Gastroesophageal sphincter (tissue), 4 donors: ENCODE measurements around the gene SLC36A1. TPM values are rescaled to one million over a fixed set of nuclear protein-coding genes. Genes with fewer than 3 reads are reported as not detected.
"Not testable (repeated sequence)": the region's sequence is repeated elsewhere in the genome, so short reads cannot be mapped to it uniquely, and the experiment has no call there.

ENCODE experiments used
- ATAC-seq: fragments of 150-250 bp; one replicate; pipeline ENCODE4 v1.9.1; 2016; ENCODE audit warnings: mild to moderate bottlenecking, moderate library complexity
- H3K27ac ChIP-seq, 4 donors: fragments of 200-600 bp; sonication (generic) in 3 of 4; 1 replicate in 3 of 4; 2 replicates in 1 of 4; pipeline ENCODE4 v1.5.1; 2016 to 2019
- H3K27me3 ChIP-seq: fragments of 200-600 bp; sonication (generic); one replicate; pipeline ENCODE4 v1.5.1; 2019
- H3K36me3 ChIP-seq, 2 donors: fragments of 200-600 bp; sonication (generic); one replicate each; pipeline ENCODE4 v1.5.1; 2019; ENCODE audit warnings: control low read depth in 1 of 2
- H3K4me1 ChIP-seq, 3 donors: fragments of 200-600 bp; sonication (generic); 1 replicate in 2 of 3; 2 replicates in 1 of 3; pipeline ENCODE4 v1.5.1; 2016 to 2019; ENCODE audit warnings: control low read depth in 2 of 3
- H3K4me3 ChIP-seq, 2 donors: fragments of 200-600 bp; sonication (generic); one replicate each; pipeline ENCODE4 v1.5.1; 2019; ENCODE audit warnings: mild to moderate bottlenecking in 1 of 2, moderate library complexity in 1 of 2
- H3K9me3 ChIP-seq, 3 donors: fragments of 200-600 bp; sonication (generic); one replicate each; pipeline ENCODE4 v1.5.1; 2017 to 2019; ENCODE audit warnings: control low read depth in 2 of 3
- CTCF ChIP-seq, 4 experiments: fragments of 200-600 bp in 2 of 4; fragments of 450-650 bp in 2 of 4; sonication (generic) in 1 of 4; IDR thresholded peaks; one replicate each; pipeline ENCODE4 v1.5.1; 2017 to 2019; ENCODE audit warnings: antibody characterized with exemption in 4 of 4, mild to moderate bottlenecking in 2 of 4, moderate library complexity in 2 of 4
- EP300 ChIP-seq: sonication (generic); formaldehyde crosslinking; IDR thresholded peaks from one replicate; pipeline ENCODE4 v1.6.1; 2017; ENCODE audit warnings: antibody characterized with exemption, mild to moderate bottlenecking
- POLR2A ChIP-seq, 2 donors: fragments of 450-650 bp; IDR thresholded peaks; one replicate each; pipeline ENCODE4 v1.6.1; 2017; ENCODE audit warnings: antibody characterized with exemption in 2 of 2, mild to moderate bottlenecking in 2 of 2, moderate library complexity in 1 of 2
- POLR2AphosphoS5 ChIP-seq: sonication (generic); formaldehyde crosslinking; IDR thresholded peaks from one replicate; pipeline ENCODE4 v1.6.1; 2017; ENCODE audit warnings: antibody characterized with exemption
- WGBS, 2 donors: methylation state at CpG; one replicate each; pipeline ENCODE4 v1.1.5; 2018; ENCODE audit warnings: low coverage in 1 of 2; 5-methylcytosine and 5-hydroxymethylcytosine counted together
- total RNA-seq, 4 donors: library from RNA; depleted of rRNA; stranded (reverse); fragments of >200 nt; gene quantifications; one replicate each; pipeline ENCODE4 v1.1.0, GENCODE V29; 2016

The SLC36A1 gene
- total RNA-seq, 4 donors from 2014 or later: 7.0 to 14.0 (median 8.5) TPM

GRCh38 chr5:151413800-151414199, 33.6 kb upstream of the SLC36A1 start:
- WGBS, 2 donors: 57 to 79% methylated on average over 3 of the region's 3 CpGs
- TF ChIP-seq EP300 (no peak), POLR2AphosphoS5 (no peak), POLR2A (IDR thresholded peaks at IDR 0.05) (no peak), CTCF (IDR thresholded peaks at IDR 0.05) (no peak)
- H3K36me3 ChIP-seq: no peaks in the 10 kb centered on the region
- peaks cover 19% of the 10 kb centered on the region for H3K27me3 ChIP-seq
- H3K4me1 ChIP-seq: no peaks in the 10 kb centered on the region
- no peak overlapping the region for H3K27ac ChIP-seq
- peaks cover 0 to 8% (median 0%) of the 10 kb centered on the region in 3 donors for H3K9me3 ChIP-seq
- no peak for ATAC-seq
- no peak overlapping the region for H3K4me3 ChIP-seq

- no peaks in the 10 kb centered on the region for H3K36me3 ChIP-seq
- H3K4me1 ChIP-seq: no peaks in the 10 kb centered on the region
- no peak overlapping the region for H3K27ac ChIP-seq
- ATAC-seq: no peak
- TF ChIP-seq POLR2AphosphoS5 (no peak), POLR2A (IDR thresholded peaks at IDR 0.05) (no peak), CTCF (IDR thresholded peaks at IDR 0.05) (no peak), EP300 (no peak)
- no peak overlapping the region for H3K4me3 ChIP-seq
- H3K27me3 ChIP-seq: peaks cover 19% of the 10 kb centered on the region
- 60 to 67% methylated on average over 2 of the region's 3 CpGs for WGBS, 2 donors
- H3K9me3 ChIP-seq: peaks cover 0 to 8% (median 0%) of the 10 kb centered on the region in 3 donors
Observed at GRCh38 chr5:151414536-151414935, 32.9 kb upstream of the SLC36A1 start.

- no peak overlapping the region for H3K27ac ChIP-seq
- no peak for TF ChIP-seq CTCF (IDR thresholded peaks at IDR 0.05)
- TF ChIP-seq POLR2AphosphoS5: no peak
- no peak for TF ChIP-seq POLR2A (IDR thresholded peaks at IDR 0.05)
- no peak for TF ChIP-seq EP300
- peaks cover 2% of the 10 kb centered on the region for H3K27me3 ChIP-seq
- no peaks in the 10 kb centered on the region for H3K4me1 ChIP-seq
- no peak for ATAC-seq
- H3K9me3 ChIP-seq: peaks cover 0 to 8% (median 0%) of the 10 kb centered on the region in 3 donors
- no peak overlapping the region for H3K4me3 ChIP-seq
- H3K36me3 ChIP-seq: no peaks in the 10 kb centered on the region
Observed at GRCh38 chr5:151417712-151418111, 29.7 kb upstream of the SLC36A1 start.

- no peak overlapping the region for H3K27ac ChIP-seq
- no peaks in the 10 kb centered on the region for H3K27me3 ChIP-seq
- no peak for ATAC-seq
- no peak overlapping the region for H3K4me3 ChIP-seq
- TF ChIP-seq POLR2A (IDR thresholded peaks at IDR 0.05) (no peak), POLR2AphosphoS5 (no peak)
- peaks cover 0 to 8% (median 0%) of the 10 kb centered on the region in 3 donors for H3K9me3 ChIP-seq
- no peaks in the 10 kb centered on the region for H3K4me1 ChIP-seq
- WGBS, 2 donors: 79 to 100% methylated on average over 1 to 5 of the region's 6 CpGs
- no peaks in the 10 kb centered on the region for H3K36me3 ChIP-seq
Observed at GRCh38 chr5:151420127-151420526, 27.3 kb upstream of the SLC36A1 start.

GRCh38 chr5:151424892-151425523, 22.4 kb upstream of the SLC36A1 start:
- Histone ChIP-seq H3K27ac (no peak overlapping the region), H3K27me3 (no peaks in the 10 kb centered on the region), H3K4me1 (no peaks in the 10 kb centered on the region), H3K4me3 (no peak overlapping the region), H3K9me3 (no peaks in the 10 kb centered on the region), H3K36me3 (no peaks in the 10 kb centered on the region)
- no CpG with 5 or more reads among the region's 8 CpGs for WGBS, 2 donors
- no peak for ATAC-seq
- no peak for TF ChIP-seq POLR2AphosphoS5
- TF ChIP-seq EP300: no peak
- no peak for TF ChIP-seq POLR2A (IDR thresholded peaks at IDR 0.05)
- no peak for TF ChIP-seq CTCF (IDR thresholded peaks at IDR 0.05)

GRCh38 chr5:151426347-151426746, 21.1 kb upstream of the SLC36A1 start:
- not testable (repeated sequence) for ATAC-seq, H3K4me3 ChIP-seq, H3K4me1 ChIP-seq, H3K27me3 ChIP-seq, H3K9me3 ChIP-seq, H3K36me3 ChIP-seq, H3K27ac ChIP-seq
- WGBS, 2 donors: 55 to 58% methylated on average over 5 of the region's 6 CpGs
